K562 (cell line): ENCODE measurements around the gene SGMS1. TPM values are rescaled to one million over a fixed set of nuclear protein-coding genes. Genes with fewer than 3 reads are reported as not detected.
A peak's percentile ranks its signal among the peaks of the same experiment; 100 is the strongest.

Experiments
- BRD9 ChIP-seq: fragments of 450-650 bp; IDR thresholded peaks from 2 replicates; pipeline ENCODE4 v1.6.1; 2018; ENCODE audit warnings: low read depth; ENCODE audit not compliant: partially characterized antibody
- HDAC1 ChIP-seq, 2 experiments: fragments of 450-650 bp; IDR thresholded peaks; 2 replicates each; pipeline ENCODE4 v1.6.1; 2016 to 2017; ENCODE audit warnings: inconsistent platforms in 1 of 2, mild to moderate bottlenecking in 1 of 2, moderate library complexity in 1 of 2
- LARP7 ChIP-seq: fragments of 450-650 bp; IDR thresholded peaks from 2 replicates; pipeline ENCODE4 v1.6.1; 2016
- MAZ ChIP-seq, 2 experiments: fragments of 450-650 bp in 1 of 2; sonication (generic) in 1 of 2; formaldehyde crosslinking; IDR thresholded peaks in 1 of 2; conservative IDR thresholded peaks in 1 of 2; 2 replicates each; pipeline versions ENCODE4 v1.4.0 to v1.5.0; 2020; ENCODE audit warnings: mild to moderate bottlenecking in 1 of 2, missing genetic modification reagents in 1 of 2
- RUNX1 ChIP-seq: sonication (generic); IDR thresholded peaks from 2 replicates; pipeline ENCODE4 v1.6.1; 2016; ENCODE audit warnings: antibody characterized with exemption, low read depth
- ZBTB17 ChIP-seq: fragments of 450-650 bp; formaldehyde crosslinking; IDR thresholded peaks from 2 replicates; pipeline ENCODE4 v1.4.0; 2020; ENCODE audit warnings: mild to moderate bottlenecking
- polyA plus RNA-seq, 8 experiments: library from polyadenylated mRNA; depleted of rRNA in 4 of 8; stranded (reverse) in 5 of 8; unstranded in 3 of 8; fragments of >200 nt; fragmentation: Nextera tagmentation in 2 of 8; fragmentation: Illumina TruSeq in 1 of 8; extraction: Ambion mirVana in 2 of 8; extraction: Trizol in 1 of 8; gene quantifications; 2 replicates each; pipeline versions ENCODE4 v1.2.1 to v1.2.3, GENCODE V29; 2011 to 2014; ENCODE audit warnings: inconsistent platforms in 1 of 8, missing spikeins in 1 of 8
- total RNA-seq, 7 experiments: library from RNA; depleted of rRNA in 6 of 7; stranded (reverse); fragments of >200 nt in 6 of 7; fragmentation: Illumina TruSeq in 2 of 7; extraction: Trizol in 2 of 7; gene quantifications; 2 replicates each; pipeline versions ENCODE4 v1.2.1 to v1.2.3, GENCODE V29; 2011 to 2021; ENCODE audit warnings: low replicate concordance in 1 of 7
- TF ChIP-seq, protein P1 (sequence below), 2 experiments: fragments of 450-650 bp; IDR thresholded peaks; 2 replicates each; pipeline ENCODE4 v1.6.1; 2016; ENCODE audit warnings: mild to moderate bottlenecking in 2 of 2, borderline replicate concordance in 1 of 2, low read depth in 1 of 2, moderate library complexity in 1 of 2

Gene SGMS1
- total and polyA plus RNA-seq, 9 of the 15 experiments (the other 6 are each of a cell fraction or from before 2014, with no cell fraction given), result 22.6 to 232 (median 82.2) TPM

DNA sequence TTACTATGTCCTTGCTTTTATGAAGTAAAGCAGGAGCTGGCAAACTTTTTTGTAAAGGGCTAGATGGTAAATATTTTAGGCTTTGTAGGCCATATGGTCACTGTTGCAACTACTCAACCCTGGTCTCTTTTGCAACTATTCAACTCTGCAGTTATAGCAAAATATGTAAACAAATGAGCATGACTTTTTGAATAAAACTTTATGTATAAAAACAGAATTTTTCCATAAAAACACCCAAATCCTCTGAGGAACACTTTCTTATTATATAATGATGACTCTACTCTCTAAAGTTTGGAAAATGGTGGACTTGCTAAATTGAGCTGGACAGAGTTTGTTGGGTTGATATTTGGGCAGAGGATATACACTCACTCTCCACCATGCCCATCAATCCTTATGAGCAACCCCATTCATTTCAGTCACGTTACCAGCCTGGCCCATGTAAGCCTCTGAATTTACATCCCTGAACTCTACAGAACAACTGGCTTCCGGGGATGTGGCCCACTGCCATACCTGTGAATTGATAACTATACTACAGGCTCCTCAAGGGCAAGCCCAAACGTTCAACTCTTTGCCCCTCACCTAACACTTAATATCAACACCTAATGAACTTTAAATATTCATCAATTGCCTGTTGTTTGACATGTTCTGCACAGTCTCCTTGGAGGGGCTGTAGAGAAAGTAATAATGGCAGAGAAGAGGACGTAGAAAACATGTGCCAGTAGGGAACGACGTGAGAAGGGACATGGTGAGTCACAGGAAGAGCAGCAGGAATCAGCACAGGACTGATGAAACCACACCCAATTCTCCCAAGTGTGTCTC is 37.6 kb downstream of the SGMS1 start (continued):
- TF ChIP-seq, protein P1, sequence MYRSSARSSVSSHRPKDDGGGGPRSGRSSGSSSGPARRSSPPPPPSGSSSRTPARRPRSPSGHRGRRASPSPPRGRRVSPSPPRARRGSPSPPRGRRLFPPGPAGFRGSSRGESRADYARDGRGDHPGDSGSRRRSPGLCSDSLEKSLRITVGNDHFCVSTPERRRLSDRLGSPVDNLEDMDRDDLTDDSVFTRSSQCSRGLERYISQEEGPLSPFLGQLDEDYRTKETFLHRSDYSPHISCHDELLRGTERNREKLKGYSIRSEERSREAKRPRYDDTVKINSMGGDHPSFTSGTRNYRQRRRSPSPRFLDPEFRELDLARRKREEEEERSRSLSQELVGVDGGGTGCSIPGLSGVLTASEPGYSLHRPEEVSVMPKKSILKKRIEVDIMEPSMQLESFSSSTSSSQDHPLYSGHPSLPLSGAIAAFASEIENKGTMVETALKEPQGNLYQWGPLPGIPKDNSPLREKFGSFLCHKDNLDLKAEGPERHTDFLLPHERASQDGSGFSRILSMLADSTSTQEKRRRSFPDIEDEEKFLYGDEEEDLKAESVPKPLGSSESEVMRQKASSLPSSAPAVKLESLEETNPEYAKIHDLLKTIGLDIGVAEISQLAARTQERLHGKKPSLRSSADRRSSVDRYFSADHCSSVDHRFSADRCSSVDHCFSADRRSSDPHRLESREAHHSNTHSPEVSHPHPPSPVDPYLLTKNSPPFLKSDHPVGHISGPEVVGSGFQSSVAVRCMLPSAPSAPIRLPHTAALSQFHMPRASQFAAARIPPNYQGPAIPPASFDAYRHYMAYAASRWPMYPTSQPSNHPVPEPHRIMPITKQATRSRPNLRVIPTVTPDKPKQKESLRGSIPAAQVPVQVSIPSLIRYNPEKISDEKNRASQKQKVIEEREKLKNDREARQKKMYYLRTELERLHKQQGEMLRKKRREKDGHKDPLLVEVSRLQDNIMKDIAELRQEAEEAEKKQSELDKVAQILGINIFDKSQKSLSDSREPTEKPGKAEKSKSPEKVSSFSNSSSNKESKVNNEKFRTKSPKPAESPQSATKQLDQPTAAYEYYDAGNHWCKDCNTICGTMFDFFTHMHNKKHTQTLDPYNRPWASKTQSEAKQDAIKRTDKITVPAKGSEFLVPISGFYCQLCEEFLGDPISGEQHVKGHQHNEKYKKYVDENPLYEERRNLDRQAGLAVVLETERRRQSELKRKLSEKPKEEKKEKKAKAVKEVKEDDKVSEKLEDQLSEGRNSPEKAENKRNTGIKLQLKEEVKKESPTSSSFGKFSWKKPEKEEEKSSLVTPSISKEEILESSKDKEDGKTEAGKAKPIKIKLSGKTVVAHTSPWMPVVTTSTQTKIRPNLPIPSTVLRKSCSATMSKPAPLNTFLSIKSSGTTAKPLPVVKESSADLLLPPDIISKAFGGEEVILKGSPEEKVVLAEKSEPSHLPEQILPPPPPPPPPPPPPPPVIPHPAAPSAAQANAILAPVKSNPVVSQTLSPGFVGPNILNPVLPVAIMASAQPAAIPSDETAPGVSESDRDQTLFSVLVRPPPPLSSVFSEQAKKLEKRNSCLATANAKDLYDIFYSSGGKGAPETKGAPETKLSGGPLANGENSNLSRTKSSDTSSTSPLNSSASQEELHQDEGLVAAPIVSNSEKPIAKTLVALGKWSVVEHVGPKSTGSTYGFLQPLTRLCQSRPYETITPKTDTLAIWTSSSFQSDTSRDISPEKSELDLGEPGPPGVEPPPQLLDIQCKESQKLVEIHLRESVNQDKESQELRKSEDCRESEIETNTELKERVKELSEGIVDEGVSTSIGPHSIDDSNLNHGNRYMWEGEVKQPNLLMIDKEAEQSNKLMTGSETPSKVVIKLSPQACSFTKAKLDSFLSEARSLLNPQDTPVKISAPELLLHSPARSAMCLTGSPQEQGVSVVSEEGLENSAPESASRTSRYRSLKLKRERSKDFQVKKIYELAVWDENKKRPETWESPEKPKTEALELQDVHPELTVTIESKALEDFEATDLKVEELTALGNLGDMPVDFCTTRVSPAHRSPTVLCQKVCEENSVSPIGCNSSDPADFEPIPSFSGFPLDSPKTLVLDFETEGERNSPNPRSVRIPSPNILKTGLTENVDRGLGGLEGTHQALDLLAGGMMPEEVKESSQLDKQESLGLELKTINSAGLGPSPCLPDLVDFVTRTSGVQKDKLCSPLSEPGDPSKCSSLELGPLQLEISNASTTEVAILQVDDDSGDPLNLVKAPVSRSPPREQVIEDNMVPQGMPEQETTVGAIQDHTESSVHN (IDR thresholded peaks at IDR 0.05; ENCODE audit: borderline replicate concordance in 1 of 2, low read depth in 1 of 2), result peak in 1 of 2 experiments; percentile 34; a peak in 1 of 4 replicates
- TF ChIP-seq RUNX1 (no peak), HDAC1 (IDR thresholded peaks at IDR 0.05) (peak in 1 of 2 experiments; percentile 70; a peak in 2 of 4 replicates), MAZ (CRISPR knock-in tag; conservative IDR thresholded peaks at IDR 0.05 in 1 of 2, IDR thresholded peaks at IDR 0.05 in 1 of 2) (0 out of 4 replicates have a peak, but pooled peaks of 1 of the 2 experiments have one; percentile 47), LARP7 (no peak), ZBTB17 (CRISPR knock-in tag) (peak; percentile 70; the same call in 1 of the 2 replicates), BRD9 (peak; percentile 57)
